Measurements from ENCODE around the gene CRYBG3. TPM values are rescaled to one million over a fixed set of nuclear protein-coding genes. Genes with fewer than 3 reads are reported as not detected.

The CRYBG3 gene
- total RNA-seq, 1 donor from 2014 or later: 13.5 TPM

- H3K27ac Mint-ChIP-seq: no peak overlapping the region
Observed at GRCh38 chr3:97934980-97935695, 113.3 kb downstream of the CRYBG3 start.

GRCh38 chr3:97935842-97936241 lies 114.0 kb downstream of the CRYBG3 start:
- no peak for DNase-seq (ENCODE audit: extremely low spot score, unreplicated experiment)
- Mint-ChIP-seq H3K36me3 (peaks cover 21% of the 10 kb centered on the region), H3K4me3 (no peak overlapping the region), H3K27ac (no peak overlapping the region), H3K27me3 (no peaks in the 10 kb centered on the region), H3K9me3 (peaks cover 6% of the 10 kb centered on the region), H3K4me1 (ENCODE audit: unreplicated experiment) (peaks cover 18% of the 10 kb centered on the region)
- TF ChIP-seq CTCF (conservative IDR thresholded peaks at IDR 0.05): no peak

More at GRCh38 chr3:97934980-97935695, 113.3 kb downstream of the CRYBG3 start:
- Mint-ChIP-seq H3K36me3 (peaks cover 24% of the 10 kb centered on the region), H3K9me3 (peaks cover 9% of the 10 kb centered on the region), H3K27me3 (no peaks in the 10 kb centered on the region), H3K4me3 (no peak overlapping the region), H3K4me1 (ENCODE audit: unreplicated experiment) (peaks cover 18% of the 10 kb centered on the region)
- no peak for TF ChIP-seq CTCF (conservative IDR thresholded peaks at IDR 0.05)
- no peak for DNase-seq (ENCODE audit: extremely low spot score, unreplicated experiment)

- H3K4me1 Mint-ChIP-seq (ENCODE audit: unreplicated experiment): peaks cover 17% of the 10 kb centered on the region
- peaks cover 10% of the 10 kb centered on the region for H3K36me3 Mint-ChIP-seq
- H3K9me3 Mint-ChIP-seq: no peaks in the 10 kb centered on the region
- TF ChIP-seq CTCF (conservative IDR thresholded peaks at IDR 0.05): no peak
- no peak overlapping the region for H3K27ac Mint-ChIP-seq
- no peaks in the 10 kb centered on the region for H3K27me3 Mint-ChIP-seq
- DNase-seq (ENCODE audit: extremely low spot score, unreplicated experiment): no peak
- no peak overlapping the region for H3K4me3 Mint-ChIP-seq
Observed at GRCh38 chr3:97937205-97937604, 115.4 kb downstream of the CRYBG3 start.

GRCh38 chr3:97938444-97938843 lies 116.6 kb downstream of the CRYBG3 start:
- no peak overlapping the region for H3K4me3 Mint-ChIP-seq
- no peaks in the 10 kb centered on the region for H3K9me3 Mint-ChIP-seq
- no peaks in the 10 kb centered on the region for H3K27me3 Mint-ChIP-seq
- H3K27ac Mint-ChIP-seq: no peak overlapping the region
- peaks cover 12% of the 10 kb centered on the region for H3K36me3 Mint-ChIP-seq
- DNase-seq (ENCODE audit: extremely low spot score, unreplicated experiment): no peak
- no peak for TF ChIP-seq CTCF (conservative IDR thresholded peaks at IDR 0.05)
- peaks cover 10% of the 10 kb centered on the region for H3K4me1 Mint-ChIP-seq (ENCODE audit: unreplicated experiment)

- peaks cover 10% of the 10 kb centered on the region for H3K4me1 Mint-ChIP-seq (ENCODE audit: unreplicated experiment)
Observed at GRCh38 chr3:97939401-97939800, 117.6 kb downstream of the CRYBG3 start.

More at GRCh38 chr3:97939401-97939800, 117.6 kb downstream of the CRYBG3 start:
- no peak for TF ChIP-seq CTCF (conservative IDR thresholded peaks at IDR 0.05)
- no peaks in the 10 kb centered on the region for H3K9me3 Mint-ChIP-seq
- H3K4me3 Mint-ChIP-seq: no peak overlapping the region
- H3K27ac Mint-ChIP-seq: no peak overlapping the region
- no peaks in the 10 kb centered on the region for H3K27me3 Mint-ChIP-seq
- no peak for DNase-seq (ENCODE audit: extremely low spot score, unreplicated experiment)
- peaks cover 14% of the 10 kb centered on the region for H3K36me3 Mint-ChIP-seq
